SK-N-MC (cell line): ENCODE data around the gene ARHGEF10L.

Source experiments
- EZH2 ChIP-seq: fragments of 200-600 bp; sonication (generic); IDR thresholded peaks from one replicate; pipeline ENCODE4 v1.6.1; 2017; ENCODE audit warnings: antibody characterized with exemption
- POLR2AphosphoS5 ChIP-seq: IDR thresholded peaks from 2 replicates; pipeline ENCODE4 v1.6.1; 2012; ENCODE audit warnings: mild to moderate bottlenecking, low read depth, low read length, borderline replicate concordance

DNA sequence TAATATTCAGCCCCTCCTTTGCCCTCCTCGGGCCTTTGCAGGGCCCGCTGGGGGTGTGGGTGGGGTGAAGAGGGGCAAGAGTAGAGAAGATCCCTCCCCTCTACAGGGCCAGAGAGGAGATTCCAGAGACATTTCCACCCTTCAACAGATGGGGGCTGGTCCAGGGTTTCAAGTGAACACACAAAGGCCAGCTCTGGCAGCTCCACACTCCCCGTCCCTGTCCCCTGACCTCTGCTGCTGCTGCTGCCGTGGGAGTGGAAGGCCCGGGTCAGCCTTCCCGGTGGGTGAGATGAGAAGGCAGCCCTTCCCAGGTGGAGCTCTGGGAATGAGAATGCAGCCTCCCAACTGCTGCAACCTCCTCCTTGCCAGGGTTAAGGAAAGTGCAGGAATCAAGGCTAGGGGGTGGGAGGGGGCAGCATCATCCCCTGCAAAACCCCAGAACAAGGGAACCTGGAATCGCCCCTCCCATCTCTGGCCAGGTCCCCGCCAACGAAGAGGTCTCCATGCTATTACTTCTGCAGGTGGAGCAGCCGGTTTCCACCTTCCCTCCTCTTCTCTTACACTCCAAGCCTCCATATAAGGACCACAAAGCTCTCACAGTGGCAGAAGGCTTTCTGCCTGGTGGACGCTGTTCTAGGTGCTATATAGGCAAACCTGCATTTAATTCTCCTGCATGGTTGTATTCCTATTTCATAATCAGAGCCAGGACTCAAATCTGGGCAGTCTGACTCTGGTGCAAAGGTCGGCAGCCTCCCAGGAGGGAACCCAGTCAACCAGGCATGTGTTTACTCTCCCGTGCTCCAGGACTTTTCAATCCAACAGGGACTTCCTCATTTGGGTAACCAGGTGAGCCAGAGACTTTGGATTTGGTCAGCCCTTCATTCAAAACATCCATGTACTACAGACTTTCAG lies 22.9 kb upstream of the ARHGEF10L start:
- no peak for TF ChIP-seq EZH2
- TF ChIP-seq POLR2AphosphoS5, result no peak
